GM12875 (cell line): ENCODE measurements around the gene TGFBR3.

Experiments used
- H3K4me3 ChIP-seq: one replicate; pipeline ENCODE4 v1.5.1; 2011; ENCODE audit warnings: low read depth, low read length, control low read depth
- TF ChIP-seq, protein P1 (sequence below): IDR thresholded peaks from 2 replicates; pipeline ENCODE4 v1.5.1; 2011; ENCODE audit warnings: low read depth, mild to moderate bottlenecking, control low read depth, inconsistent platforms, low read length, moderate library complexity, borderline replicate concordance; ENCODE audit not compliant: insufficient read depth

The TGFBR3 gene

DNA sequence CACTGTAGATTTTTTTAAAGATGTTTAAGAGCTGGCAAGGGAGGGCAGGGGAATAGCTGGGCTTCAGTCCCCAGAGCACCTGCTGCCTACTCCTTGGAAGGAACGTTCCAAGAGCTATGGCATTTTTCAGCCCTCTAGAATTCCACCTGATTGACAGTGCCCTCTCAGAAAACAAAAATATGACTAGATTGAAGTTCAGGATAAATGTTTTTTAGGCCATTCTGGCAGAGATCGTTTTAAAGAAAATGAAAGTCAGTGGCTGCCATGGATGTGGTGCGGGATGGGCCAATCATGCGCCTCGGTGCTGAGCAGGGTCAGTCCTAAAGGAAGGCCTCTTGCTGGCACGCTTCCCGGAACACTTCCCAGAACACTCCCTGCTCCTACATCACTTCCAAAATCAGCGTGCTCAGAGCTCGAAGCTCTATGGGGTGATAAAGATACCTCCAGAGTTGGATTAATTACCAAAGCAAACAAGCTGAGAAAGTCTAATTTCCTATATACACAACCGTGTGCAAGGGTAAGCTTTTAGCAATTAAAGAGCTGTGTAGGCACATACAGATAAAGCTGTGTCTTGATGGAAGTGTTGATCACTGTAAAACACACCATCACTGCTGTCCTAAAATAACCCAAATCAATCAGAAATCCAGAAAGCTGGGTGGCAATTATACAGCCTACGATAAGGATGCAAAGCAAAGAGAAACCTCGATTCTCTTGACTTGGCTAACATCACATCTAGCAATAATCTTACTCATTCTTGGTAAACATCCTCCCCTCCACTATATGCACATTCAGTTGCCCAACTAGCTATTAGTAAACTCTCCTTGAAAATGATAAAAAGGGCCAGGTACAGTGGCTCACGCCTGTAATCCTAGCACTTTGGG lies 34.6 kb downstream of the TGFBR3 start:
- H3K4me3 ChIP-seq, result no peak overlapping the region
- TF ChIP-seq, protein P1, sequence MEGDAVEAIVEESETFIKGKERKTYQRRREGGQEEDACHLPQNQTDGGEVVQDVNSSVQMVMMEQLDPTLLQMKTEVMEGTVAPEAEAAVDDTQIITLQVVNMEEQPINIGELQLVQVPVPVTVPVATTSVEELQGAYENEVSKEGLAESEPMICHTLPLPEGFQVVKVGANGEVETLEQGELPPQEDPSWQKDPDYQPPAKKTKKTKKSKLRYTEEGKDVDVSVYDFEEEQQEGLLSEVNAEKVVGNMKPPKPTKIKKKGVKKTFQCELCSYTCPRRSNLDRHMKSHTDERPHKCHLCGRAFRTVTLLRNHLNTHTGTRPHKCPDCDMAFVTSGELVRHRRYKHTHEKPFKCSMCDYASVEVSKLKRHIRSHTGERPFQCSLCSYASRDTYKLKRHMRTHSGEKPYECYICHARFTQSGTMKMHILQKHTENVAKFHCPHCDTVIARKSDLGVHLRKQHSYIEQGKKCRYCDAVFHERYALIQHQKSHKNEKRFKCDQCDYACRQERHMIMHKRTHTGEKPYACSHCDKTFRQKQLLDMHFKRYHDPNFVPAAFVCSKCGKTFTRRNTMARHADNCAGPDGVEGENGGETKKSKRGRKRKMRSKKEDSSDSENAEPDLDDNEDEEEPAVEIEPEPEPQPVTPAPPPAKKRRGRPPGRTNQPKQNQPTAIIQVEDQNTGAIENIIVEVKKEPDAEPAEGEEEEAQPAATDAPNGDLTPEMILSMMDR, result no peak

DNA sequence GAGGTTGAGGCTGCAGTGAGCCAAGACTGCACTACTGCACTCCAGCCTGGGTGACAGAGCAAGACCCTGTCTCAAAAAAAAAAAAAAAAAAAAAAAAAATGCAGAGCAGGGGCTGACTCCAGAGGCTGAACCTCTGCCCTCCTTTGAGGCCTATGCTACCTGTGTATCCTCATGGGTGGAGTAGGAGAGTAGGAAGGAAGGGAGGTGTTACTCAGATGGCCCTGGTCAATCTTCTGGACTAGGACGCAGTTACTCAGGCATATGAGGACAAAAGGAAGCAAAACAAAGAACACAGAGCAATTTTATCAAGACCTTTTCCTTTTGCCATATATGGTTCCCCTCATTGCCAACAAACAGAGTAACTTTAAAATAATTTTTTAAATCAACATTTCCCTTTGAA lies 35.2 kb downstream of the TGFBR3 start:
- no peak overlapping the region for H3K4me3 ChIP-seq
- TF ChIP-seq, protein P1, result no peak

DNA sequence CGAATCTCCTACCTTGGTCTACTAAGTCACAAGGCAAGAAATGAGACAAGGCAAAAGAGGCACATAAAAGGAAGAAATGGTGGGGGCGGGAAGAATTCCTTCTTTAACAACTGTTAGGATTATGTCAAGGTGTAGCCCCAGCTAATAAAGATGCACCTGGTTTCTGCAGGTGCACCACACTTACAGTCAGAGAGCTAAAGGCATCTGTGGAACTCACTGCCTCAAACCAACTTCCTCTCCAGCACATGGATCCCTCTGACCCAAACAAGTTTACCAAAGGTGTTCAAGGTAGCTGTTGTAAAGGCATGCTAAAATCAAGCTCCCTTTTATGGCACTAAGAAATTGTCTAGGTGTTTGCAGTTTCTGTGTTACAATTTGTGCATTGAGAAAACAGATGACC lies 38.1 kb downstream of the TGFBR3 start:
- no peak overlapping the region for H3K4me3 ChIP-seq
- TF ChIP-seq, protein P1, result no peak

DNA sequence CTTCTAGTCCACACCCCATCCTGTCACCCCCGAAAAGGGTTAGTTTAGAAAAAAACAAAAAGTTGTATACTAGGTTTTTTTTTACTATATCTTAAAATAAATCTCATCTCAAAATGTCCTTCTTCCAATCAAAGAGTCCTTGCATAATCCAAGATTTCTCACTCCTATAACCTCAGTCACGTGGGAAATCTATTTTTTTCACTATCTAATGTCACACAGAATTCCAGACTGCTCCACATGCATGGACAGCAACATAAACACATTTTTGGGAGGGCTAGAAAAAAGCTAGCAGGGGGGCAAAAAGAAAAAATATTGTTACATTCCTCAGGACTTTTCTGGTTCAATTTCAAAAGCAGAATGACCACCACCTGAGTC lies 39.3 kb downstream of the TGFBR3 start:
- TF ChIP-seq, protein P1, result no peak
- no peak overlapping the region for H3K4me3 ChIP-seq

DNA sequence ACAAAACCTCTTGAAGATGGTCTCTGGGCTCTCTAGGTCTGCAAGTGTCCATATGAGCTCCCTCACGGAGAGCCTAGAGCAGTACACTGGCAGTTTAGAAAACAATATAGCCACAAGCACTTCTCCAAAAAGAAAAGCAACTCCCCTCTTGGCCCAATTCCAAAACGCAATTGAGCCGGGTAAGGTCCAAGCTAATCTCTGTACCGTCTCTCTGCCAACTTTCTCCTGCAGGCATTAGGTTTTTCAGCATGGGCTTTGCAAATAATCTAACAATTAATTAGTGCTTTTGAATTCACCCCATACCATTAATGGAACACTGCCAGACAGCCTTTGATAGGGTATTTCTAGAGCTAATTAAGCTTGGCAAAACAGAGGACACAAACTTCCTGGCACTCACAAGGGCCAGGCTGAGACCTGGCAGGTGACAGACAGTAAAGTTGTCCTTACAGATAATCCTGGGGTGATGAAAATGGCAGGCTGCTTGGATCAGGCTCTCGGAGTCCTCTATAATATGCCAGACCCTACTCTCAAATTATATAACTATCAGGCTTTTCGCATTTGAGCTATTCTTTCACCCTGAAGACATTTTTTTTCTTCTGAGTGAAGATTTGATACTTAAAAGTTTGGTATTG lies 39.8 kb downstream of the TGFBR3 start:
- TF ChIP-seq, protein P1, result no peak
- H3K4me3 ChIP-seq, result no peak overlapping the region

DNA sequence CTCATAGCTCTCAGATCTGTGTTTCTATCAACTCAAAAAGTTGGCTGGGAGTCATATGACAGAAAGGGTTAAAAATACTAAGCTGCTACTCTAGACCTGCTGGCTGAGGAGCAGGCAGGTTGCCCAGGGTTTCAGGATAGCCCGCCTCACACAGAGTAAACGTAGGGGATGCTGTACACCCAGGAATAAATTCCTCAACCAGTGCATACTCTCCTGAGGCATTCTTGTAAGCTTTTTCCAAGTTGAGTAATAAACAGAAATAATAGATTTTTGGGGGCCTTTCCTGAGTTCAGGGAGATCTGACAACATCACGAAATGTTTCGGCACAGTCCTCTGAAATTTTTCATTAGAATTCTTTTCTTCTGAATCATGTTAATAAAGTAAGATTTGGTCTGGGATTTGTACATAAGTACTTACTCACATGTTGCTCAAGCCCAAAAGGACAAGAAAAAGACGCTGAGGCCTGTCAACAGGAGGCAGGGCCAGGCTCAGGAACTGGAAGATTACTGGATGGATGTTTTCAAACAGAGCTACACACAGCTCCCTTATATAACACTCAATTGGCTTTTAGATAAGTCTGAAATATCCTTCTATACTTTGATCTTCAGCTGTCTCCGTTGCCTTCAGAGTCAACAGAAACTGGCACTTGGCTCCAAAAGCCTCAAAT lies 41.0 kb downstream of the TGFBR3 start:
- TF ChIP-seq, protein P1, result no peak
- H3K4me3 ChIP-seq, result no peak overlapping the region
